Measurements from ENCODE around the gene MAGI1. TPM values are rescaled to one million over a fixed set of nuclear protein-coding genes. Genes with fewer than 3 reads are reported as not detected.

The MAGI1 gene
- polyA plus RNA-seq, 1 donor: 31.2 TPM

DNA sequence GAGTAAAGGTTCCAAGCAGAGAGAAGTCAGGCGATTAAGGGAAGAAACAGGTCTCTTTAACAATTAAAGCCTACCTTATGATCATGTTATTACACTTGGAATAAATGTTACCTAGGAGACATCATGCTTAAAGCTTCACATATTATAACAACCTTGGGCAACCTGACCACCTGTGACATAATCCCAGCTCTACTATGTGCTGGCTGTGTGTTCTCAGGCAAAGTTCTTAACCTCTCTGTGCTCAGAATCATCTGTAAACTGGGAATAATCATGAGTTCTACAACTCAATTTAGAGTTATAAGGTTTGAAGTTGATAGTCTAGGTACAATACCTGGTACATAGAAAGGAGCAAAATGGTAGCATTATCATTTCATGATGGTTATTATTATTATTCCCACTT lies 159.3 kb downstream of the MAGI1 start:
- H3K27ac ChIP-seq (ENCODE audit: low read length): no peak overlapping the region
- H3K4me3 ChIP-seq (ENCODE audit: low read length): no peak overlapping the region
- DNase-seq: no peak
- H3K27me3 ChIP-seq (ENCODE audit: control insufficient read depth, insufficient read depth, low read length): no peaks in the 10 kb centered on the region
- WGBS (ENCODE audit: insufficient coverage, low lambda C conversion rate): no CpG with 5 or more reads among the region's 1 CpG
- no peaks in the 10 kb centered on the region for H3K36me3 ChIP-seq (ENCODE audit: control insufficient read depth, insufficient read depth, low read length)
- peaks cover 3% of the 10 kb centered on the region for H3K4me1 ChIP-seq (ENCODE audit: control insufficient read depth, insufficient read depth, low read length)
- no peaks in the 10 kb centered on the region for H3K9me3 ChIP-seq (ENCODE audit: control insufficient read depth, low read depth, low read length)

DNA sequence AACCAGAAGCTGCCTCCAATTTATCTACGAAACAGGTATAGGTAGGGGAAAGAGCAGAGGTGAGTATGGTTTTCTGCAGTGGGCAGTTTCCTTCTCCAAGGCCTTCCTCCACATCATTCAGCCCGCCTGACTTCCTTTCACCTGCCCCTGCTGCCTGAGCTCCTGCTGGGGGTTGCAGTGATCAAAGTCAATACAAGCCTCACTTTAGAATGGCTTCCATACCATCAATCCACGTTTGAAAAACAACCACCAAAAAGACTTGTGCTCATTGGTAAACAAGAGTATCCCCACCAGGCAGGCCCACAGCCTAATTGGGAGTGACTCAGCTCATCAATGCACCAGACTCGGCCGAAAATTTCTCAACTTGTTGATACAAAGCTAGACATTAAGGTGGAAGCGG lies 159.9 kb downstream of the MAGI1 start:
- Histone ChIP-seq H3K9me3 (ENCODE audit: control insufficient read depth, low read depth, low read length) (no peaks in the 10 kb centered on the region), H3K4me3 (ENCODE audit: low read length) (no peak overlapping the region), H3K4me1 (ENCODE audit: control insufficient read depth, insufficient read depth, low read length) (no peaks in the 10 kb centered on the region), H3K27ac (ENCODE audit: low read length) (no peak overlapping the region), H3K36me3 (ENCODE audit: control insufficient read depth, insufficient read depth, low read length) (no peaks in the 10 kb centered on the region), H3K27me3 (ENCODE audit: control insufficient read depth, insufficient read depth, low read length) (no peaks in the 10 kb centered on the region)
- no CpG with 5 or more reads among the region's 6 CpGs for WGBS (ENCODE audit: insufficient coverage, low lambda C conversion rate)
- no peak for DNase-seq

DNA sequence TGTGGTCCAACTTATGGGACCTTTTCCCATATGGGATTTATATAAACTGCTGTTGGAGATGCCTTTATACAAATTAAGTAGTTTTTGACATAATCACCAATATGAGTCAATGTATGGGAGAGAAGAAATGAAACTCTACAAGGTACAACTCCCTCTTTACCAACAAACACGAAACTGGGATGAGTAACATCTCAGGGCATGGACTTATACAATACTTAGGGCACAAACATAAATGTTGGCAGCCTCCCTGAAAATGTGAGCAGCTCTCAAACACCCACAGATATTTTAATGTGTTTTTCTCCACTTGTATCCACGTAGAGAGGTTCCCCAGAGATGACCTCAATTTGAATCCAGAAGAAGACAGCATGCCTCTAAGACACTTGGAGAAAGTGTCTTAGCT lies 161.6 kb downstream of the MAGI1 start:
- Histone ChIP-seq H3K9me3 (ENCODE audit: control insufficient read depth, low read depth, low read length) (no peaks in the 10 kb centered on the region), H3K4me1 (ENCODE audit: control insufficient read depth, insufficient read depth, low read length) (no peaks in the 10 kb centered on the region), H3K36me3 (ENCODE audit: control insufficient read depth, insufficient read depth, low read length) (no peaks in the 10 kb centered on the region), H3K27me3 (ENCODE audit: control insufficient read depth, insufficient read depth, low read length) (no peaks in the 10 kb centered on the region), H3K27ac (ENCODE audit: low read length) (no peak overlapping the region), H3K4me3 (ENCODE audit: low read length) (no peak overlapping the region)
- no CpG with 5 or more reads among the region's 2 CpGs for WGBS (ENCODE audit: insufficient coverage, low lambda C conversion rate)
- no peak for DNase-seq

DNA sequence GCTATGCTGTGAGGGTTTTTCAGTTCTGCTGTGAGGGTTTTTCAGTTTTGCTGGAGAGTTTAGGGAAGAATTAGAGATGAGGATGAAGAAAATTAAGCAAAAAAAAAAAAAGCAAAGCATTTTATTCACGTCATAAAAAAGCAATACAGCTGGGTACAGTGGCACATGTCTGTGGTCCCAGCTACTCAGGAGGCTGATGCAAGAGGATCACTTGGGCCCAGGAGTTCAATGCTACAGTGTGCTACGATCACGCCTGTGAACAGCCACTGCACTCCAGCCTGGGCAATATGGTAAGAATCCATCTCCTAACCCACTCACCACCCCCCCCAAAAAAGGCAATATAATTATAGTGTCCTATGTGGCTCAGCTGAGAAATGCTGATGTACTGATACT lies 162.7 kb downstream of the MAGI1 start:
- no peak for DNase-seq
- WGBS (ENCODE audit: insufficient coverage, low lambda C conversion rate): 83% methylated on average over 1 of the region's 3 CpGs
- Histone ChIP-seq H3K36me3 (ENCODE audit: control insufficient read depth, insufficient read depth, low read length) (no peaks in the 10 kb centered on the region), H3K4me1 (ENCODE audit: control insufficient read depth, insufficient read depth, low read length) (peaks cover 7% of the 10 kb centered on the region), H3K27me3 (ENCODE audit: control insufficient read depth, insufficient read depth, low read length) (no peaks in the 10 kb centered on the region), H3K9me3 (ENCODE audit: control insufficient read depth, low read depth, low read length) (no peaks in the 10 kb centered on the region), H3K4me3 (ENCODE audit: low read length) (no peak overlapping the region), H3K27ac (ENCODE audit: low read length) (no peak overlapping the region)

DNA sequence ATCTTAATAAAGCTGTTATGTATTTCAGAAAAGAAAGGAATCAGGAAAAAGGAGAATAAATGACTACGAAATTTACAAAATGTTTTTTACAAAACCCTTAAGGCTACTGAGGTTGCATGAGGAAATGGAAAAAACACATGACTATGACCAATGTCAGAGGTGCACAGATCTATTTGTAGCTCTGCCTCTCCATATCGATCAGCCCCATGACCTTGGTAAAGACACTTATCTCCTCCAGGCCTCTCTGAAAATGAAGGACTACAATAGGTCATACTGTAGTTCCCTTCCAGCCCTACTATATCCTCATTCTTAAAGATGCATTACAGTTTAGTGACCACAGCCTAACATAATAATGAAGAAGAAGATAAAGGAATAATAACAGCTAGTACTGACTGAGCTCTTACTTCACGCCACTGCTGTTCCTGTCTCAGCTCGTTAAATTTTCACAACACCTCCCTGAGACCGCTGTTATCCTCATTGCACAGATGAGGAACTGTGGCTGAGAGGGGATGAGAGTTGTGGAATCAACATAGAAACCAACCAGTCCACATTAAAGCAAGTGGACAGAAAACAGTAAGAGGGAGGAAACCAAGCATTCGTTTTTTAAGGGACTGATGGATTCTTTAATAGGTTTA lies 163.2 kb downstream of the MAGI1 start:
- H3K27me3 ChIP-seq (ENCODE audit: control insufficient read depth, insufficient read depth, low read length): no peaks in the 10 kb centered on the region
- H3K4me1 ChIP-seq (ENCODE audit: control insufficient read depth, insufficient read depth, low read length): peaks cover 7% of the 10 kb centered on the region
- DNase-seq: no peak
- H3K27ac ChIP-seq (ENCODE audit: low read length): no peak overlapping the region
- no peaks in the 10 kb centered on the region for H3K9me3 ChIP-seq (ENCODE audit: control insufficient read depth, low read depth, low read length)
- H3K36me3 ChIP-seq (ENCODE audit: control insufficient read depth, insufficient read depth, low read length): no peaks in the 10 kb centered on the region
- WGBS (ENCODE audit: insufficient coverage, low lambda C conversion rate): 54% methylated on average over 2 of the region's 6 CpGs
- H3K4me3 ChIP-seq (ENCODE audit: low read length): no peak overlapping the region

DNA sequence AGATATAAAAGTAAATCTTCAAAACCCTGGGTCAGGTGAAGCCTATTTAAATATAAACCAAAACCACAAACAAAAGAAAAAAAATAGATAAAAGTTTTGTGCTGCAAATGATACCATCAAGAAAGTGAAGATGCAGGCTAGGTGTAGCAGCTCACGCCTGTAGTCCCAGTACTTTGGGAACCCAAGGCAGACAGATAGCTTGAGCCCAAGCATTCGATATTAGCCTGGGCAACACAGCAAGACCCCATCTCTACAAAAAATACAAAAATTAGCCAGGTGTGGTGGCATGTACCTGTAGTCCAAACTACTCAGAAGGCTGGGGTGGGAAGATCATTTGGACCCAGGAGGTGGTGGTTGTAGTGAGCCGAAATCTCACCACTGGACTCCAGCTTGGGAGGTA lies 164.8 kb downstream of the MAGI1 start:
- no peak for DNase-seq
- no peaks in the 10 kb centered on the region for H3K27me3 ChIP-seq (ENCODE audit: control insufficient read depth, insufficient read depth, low read length)
- no peak overlapping the region for H3K4me3 ChIP-seq (ENCODE audit: low read length)
- WGBS (ENCODE audit: insufficient coverage, low lambda C conversion rate): 80% methylated on average over 1 of the region's 3 CpGs
- H3K4me1 ChIP-seq (ENCODE audit: control insufficient read depth, insufficient read depth, low read length): peaks cover 7% of the 10 kb centered on the region
- no peak overlapping the region for H3K27ac ChIP-seq (ENCODE audit: low read length)
- no peaks in the 10 kb centered on the region for H3K9me3 ChIP-seq (ENCODE audit: control insufficient read depth, low read depth, low read length)
- H3K36me3 ChIP-seq (ENCODE audit: control insufficient read depth, insufficient read depth, low read length): no peaks in the 10 kb centered on the region

DNA sequence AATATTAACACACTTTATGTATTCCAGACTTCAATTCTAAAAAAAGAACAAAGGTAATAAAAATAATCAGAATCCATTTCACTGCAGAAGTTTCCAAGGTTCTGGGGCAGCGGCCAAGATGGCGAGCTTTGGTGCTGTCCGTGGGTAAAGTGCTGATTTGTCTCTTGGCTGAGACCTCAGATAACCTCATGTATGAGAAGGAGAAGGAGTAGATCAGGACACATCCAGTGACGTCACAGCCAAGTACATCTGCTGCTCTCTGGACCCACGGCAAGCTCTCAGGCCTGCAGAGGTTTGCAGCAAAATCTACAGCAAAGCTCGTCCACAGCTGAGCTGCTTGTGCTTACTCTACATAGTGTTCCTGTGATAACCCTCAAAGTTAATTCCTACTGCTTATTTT lies 165.7 kb downstream of the MAGI1 start:
- no CpG with 5 or more reads among the region's 6 CpGs for WGBS (ENCODE audit: insufficient coverage, low lambda C conversion rate)
- peaks cover 7% of the 10 kb centered on the region for H3K4me1 ChIP-seq (ENCODE audit: control insufficient read depth, insufficient read depth, low read length)
- no peak overlapping the region for H3K27ac ChIP-seq (ENCODE audit: low read length)
- H3K36me3 ChIP-seq (ENCODE audit: control insufficient read depth, insufficient read depth, low read length): no peaks in the 10 kb centered on the region
- no peak overlapping the region for H3K4me3 ChIP-seq (ENCODE audit: low read length)
- DNase-seq: no peak
- H3K9me3 ChIP-seq (ENCODE audit: control insufficient read depth, low read depth, low read length): no peaks in the 10 kb centered on the region
- H3K27me3 ChIP-seq (ENCODE audit: control insufficient read depth, insufficient read depth, low read length): no peaks in the 10 kb centered on the region

DNA sequence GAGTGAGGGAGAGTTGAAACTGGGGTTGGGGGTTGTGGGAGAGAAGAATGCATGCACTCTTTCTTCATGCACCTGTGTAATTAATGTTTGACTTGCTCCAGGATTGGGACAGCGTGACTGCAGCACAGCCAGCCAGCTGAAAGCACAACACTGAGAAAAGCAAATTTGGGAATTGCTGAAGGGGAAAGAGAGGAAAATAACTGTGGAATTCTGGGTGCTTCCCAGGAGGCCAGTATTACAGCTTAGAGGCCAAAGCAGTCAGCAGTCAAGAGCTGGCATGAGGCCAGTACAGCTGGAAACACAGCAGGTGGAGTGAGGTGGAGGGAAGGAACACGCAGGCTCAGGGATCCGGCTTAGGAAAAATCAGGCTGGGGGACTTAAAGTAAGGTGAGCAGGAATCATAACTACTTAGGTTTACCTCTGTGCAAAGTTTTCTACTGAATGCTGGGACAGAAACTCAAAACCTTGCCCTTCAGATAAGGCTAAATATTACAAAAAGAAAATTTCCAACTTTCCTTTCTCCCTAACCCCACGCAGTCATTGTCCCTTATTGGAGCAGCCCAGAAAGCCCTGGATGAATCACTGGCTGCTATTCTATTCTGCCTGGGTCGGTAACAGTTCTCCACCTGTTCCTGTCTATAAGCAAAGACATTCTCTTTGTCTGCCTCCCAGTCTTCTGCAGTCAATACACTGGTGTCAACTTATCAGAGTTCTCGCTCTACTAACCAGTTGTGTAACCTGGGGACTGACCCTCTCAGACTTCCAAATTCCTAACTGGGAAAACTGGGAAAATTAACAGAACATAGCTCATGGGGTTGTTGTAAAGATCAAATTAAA lies 167.2 kb downstream of the MAGI1 start:
- no peak overlapping the region for H3K4me3 ChIP-seq (ENCODE audit: low read length)
- H3K27ac ChIP-seq (ENCODE audit: low read length): no peak overlapping the region
- H3K9me3 ChIP-seq (ENCODE audit: control insufficient read depth, low read depth, low read length): no peaks in the 10 kb centered on the region
- peaks cover 7% of the 10 kb centered on the region for H3K4me1 ChIP-seq (ENCODE audit: control insufficient read depth, insufficient read depth, low read length)
- H3K27me3 ChIP-seq (ENCODE audit: control insufficient read depth, insufficient read depth, low read length): no peaks in the 10 kb centered on the region
- no peaks in the 10 kb centered on the region for H3K36me3 ChIP-seq (ENCODE audit: control insufficient read depth, insufficient read depth, low read length)
- 13% methylated on average over 4 of the region's 6 CpGs for WGBS (ENCODE audit: insufficient coverage, low lambda C conversion rate)
- peak; percentile 30 to 68 for DNase-seq

DNA sequence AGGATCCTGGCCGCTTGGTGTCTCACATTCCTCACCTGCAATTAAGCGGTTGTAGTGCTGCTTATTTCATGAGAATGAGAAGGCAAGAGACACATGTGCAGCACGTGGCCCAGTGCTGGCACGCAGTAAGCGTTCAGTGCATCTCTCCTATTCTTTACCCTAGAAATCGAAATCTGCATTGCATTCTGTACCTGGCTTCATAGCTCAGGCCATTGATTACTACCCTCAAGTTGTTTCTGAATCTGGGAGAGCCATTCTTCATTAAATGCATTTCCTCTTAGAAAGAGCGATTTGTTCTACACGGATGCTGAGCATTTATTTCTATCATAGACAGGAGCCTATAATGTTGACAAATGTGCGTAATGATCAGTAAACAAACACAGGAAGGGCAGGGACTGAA lies 168.9 kb downstream of the MAGI1 start:
- 80% methylated on average over 1 of the region's 9 CpGs for WGBS (ENCODE audit: insufficient coverage, low lambda C conversion rate)
- H3K27ac ChIP-seq (ENCODE audit: low read length): no peak overlapping the region
- DNase-seq: no peak
- no peaks in the 10 kb centered on the region for H3K36me3 ChIP-seq (ENCODE audit: control insufficient read depth, insufficient read depth, low read length)
- no peaks in the 10 kb centered on the region for H3K27me3 ChIP-seq (ENCODE audit: control insufficient read depth, insufficient read depth, low read length)
- H3K4me1 ChIP-seq (ENCODE audit: control insufficient read depth, insufficient read depth, low read length): peaks cover 7% of the 10 kb centered on the region
- H3K4me3 ChIP-seq (ENCODE audit: low read length): no peak overlapping the region
- no peaks in the 10 kb centered on the region for H3K9me3 ChIP-seq (ENCODE audit: control insufficient read depth, low read depth, low read length)

DNA sequence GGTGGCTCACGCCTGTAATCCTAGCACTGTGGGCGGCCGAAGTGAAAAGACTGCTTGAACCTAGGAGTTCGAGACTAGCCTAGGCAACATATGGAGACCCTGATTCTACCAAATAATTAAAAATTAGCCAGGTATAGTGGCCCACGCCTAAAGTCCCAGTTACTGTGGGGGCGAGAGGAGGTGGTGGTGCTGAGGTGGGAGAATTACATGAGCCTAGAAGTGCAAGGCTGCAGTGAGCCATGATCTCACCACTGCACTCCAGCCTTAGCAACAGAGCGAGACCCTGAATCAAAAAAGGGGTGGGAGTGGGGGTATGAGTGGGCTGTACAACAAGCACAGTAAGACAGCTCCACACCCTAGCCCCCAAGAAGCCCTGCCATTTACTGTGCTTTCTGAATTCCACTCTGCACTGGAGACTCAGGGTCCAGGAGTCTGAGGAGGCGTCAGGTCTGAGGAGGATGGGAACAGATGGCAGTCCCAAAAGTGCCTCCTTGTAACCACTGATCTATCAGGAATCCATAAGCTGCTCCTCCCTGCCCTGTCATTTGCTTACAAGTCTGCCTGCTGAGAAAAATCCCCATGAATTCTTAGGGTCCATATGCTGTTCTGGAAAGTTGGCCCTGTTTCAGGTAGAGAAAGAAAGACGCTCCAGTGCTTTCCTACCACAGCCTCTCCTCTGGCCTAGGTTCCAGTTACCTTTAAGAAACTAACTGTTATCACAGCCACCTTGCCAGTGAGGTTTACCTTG lies 171.1 kb downstream of the MAGI1 start:
- H3K27ac ChIP-seq (ENCODE audit: low read length): no peak overlapping the region
- H3K4me3 ChIP-seq (ENCODE audit: low read length): no peak overlapping the region
- no peaks in the 10 kb centered on the region for H3K27me3 ChIP-seq (ENCODE audit: control insufficient read depth, insufficient read depth, low read length)
- H3K9me3 ChIP-seq (ENCODE audit: control insufficient read depth, low read depth, low read length): no peaks in the 10 kb centered on the region
- no peak for DNase-seq
- H3K4me1 ChIP-seq (ENCODE audit: control insufficient read depth, insufficient read depth, low read length): peaks cover 7% of the 10 kb centered on the region
- no peaks in the 10 kb centered on the region for H3K36me3 ChIP-seq (ENCODE audit: control insufficient read depth, insufficient read depth, low read length)
- WGBS (ENCODE audit: insufficient coverage, low lambda C conversion rate): no CpG with 5 or more reads among the region's 9 CpGs

Measured in large intestine (tissue), 3 donors.